HepG2 (cell line): ENCODE data around the gene CFAP97. TPM values are rescaled to one million over a fixed set of nuclear protein-coding genes. Genes with fewer than 3 reads are reported as not detected.

Experiments used
- AGO1 ChIP-seq: fragments of 200-400 bp; formaldehyde crosslinking; IDR thresholded peaks from 2 replicates; pipeline ENCODE4 v1.6.1; 2017; ENCODE audit warnings: mild to moderate bottlenecking, low read depth, low read length, moderate library complexity; ENCODE audit not compliant: poor library complexity, severe bottlenecking
- AKNA ChIP-seq: sonication (generic); formaldehyde crosslinking; IDR thresholded peaks from 2 replicates; pipeline ENCODE4 v1.4.0; 2020; ENCODE audit warnings: missing genetic modification reagents, borderline replicate concordance
- ARHGAP35 ChIP-seq: sonication (generic); formaldehyde crosslinking; IDR thresholded peaks from 2 replicates; pipeline ENCODE4 v1.9.0; 2022; ENCODE audit warnings: mild to moderate bottlenecking, inconsistent platforms, moderate library complexity, missing genetic modification reagents, borderline replicate concordance
- CERS6 ChIP-seq: sonication (generic); formaldehyde crosslinking; IDR thresholded peaks from 2 replicates; pipeline ENCODE4 v1.5.0; 2020; ENCODE audit warnings: missing genetic modification reagents
- HOXD1 ChIP-seq: sonication (generic); formaldehyde crosslinking; IDR thresholded peaks from 2 replicates; pipeline ENCODE4 v1.5.0; 2020; ENCODE audit warnings: missing genetic modification reagents
- IKZF1 ChIP-seq: fragments of 450-650 bp; IDR thresholded peaks from 2 replicates; pipeline ENCODE4 v1.7.1; 2016
- PCBP1 ChIP-seq: fragments of 200-400 bp; formaldehyde crosslinking; IDR thresholded peaks from 2 replicates; pipeline ENCODE4 v1.6.1; 2017; ENCODE audit warnings: mild to moderate bottlenecking, low read depth, low read length, borderline replicate concordance
- PHF20 ChIP-seq: sonication (generic); formaldehyde crosslinking; IDR thresholded peaks from 2 replicates; pipeline ENCODE4 v1.5.0; 2020; ENCODE audit warnings: mild to moderate bottlenecking, missing genetic modification reagents
- RFX1 ChIP-seq: fragments of 450-650 bp; IDR thresholded peaks from 2 replicates; pipeline ENCODE4 v1.6.1; 2017
- RXRA ChIP-seq: sonication (generic); formaldehyde crosslinking; IDR thresholded peaks from 2 replicates; pipeline ENCODE4 v1.5.1; 2020; ENCODE audit warnings: missing genetic modification reagents
- SATB2 ChIP-seq: sonication (generic); formaldehyde crosslinking; IDR thresholded peaks from 2 replicates; pipeline ENCODE4 v1.5.0; 2020; ENCODE audit warnings: missing genetic modification reagents
- SIN3B ChIP-seq: fragments of 150-350 bp; IDR thresholded peaks from 2 replicates; pipeline ENCODE4 v1.6.1; 2014; ENCODE audit warnings: low read length
- STAT6 ChIP-seq: sonication (generic); formaldehyde crosslinking; IDR thresholded peaks from 2 replicates; pipeline ENCODE4 v1.4.0; 2020; ENCODE audit warnings: missing genetic modification reagents, mild to moderate bottlenecking, borderline replicate concordance
- U2AF2 ChIP-seq: fragments of 200-400 bp; formaldehyde crosslinking; IDR thresholded peaks from 2 replicates; pipeline ENCODE4 v1.6.1; 2017; ENCODE audit warnings: low read depth, mild to moderate bottlenecking, low read length
- UBTF ChIP-seq: sonication (generic); formaldehyde crosslinking; IDR thresholded peaks from 2 replicates; pipeline ENCODE4 v1.4.0; 2020; ENCODE audit warnings: mild to moderate bottlenecking, missing genetic modification reagents
- XRCC5 ChIP-seq: fragments of 200-400 bp; formaldehyde crosslinking; optimal IDR thresholded peaks from 2 replicates; pipeline ENCODE3; 2017; ENCODE audit warnings: mild to moderate bottlenecking, low read length
- ZNF572 ChIP-seq: sonication (generic); formaldehyde crosslinking; IDR thresholded peaks from 2 replicates; pipeline ENCODE4 v1.5.1; 2020; ENCODE audit warnings: mild to moderate bottlenecking, missing genetic modification reagents
- ZNF576 ChIP-seq: sonication (generic); formaldehyde crosslinking; IDR thresholded peaks from 2 replicates; pipeline ENCODE4 v1.4.0; 2020; ENCODE audit warnings: mild to moderate bottlenecking, missing genetic modification reagents
- ZNF788 ChIP-seq: sonication (generic); formaldehyde crosslinking; IDR thresholded peaks from 2 replicates; pipeline ENCODE4 v1.5.0; 2020; ENCODE audit warnings: mild to moderate bottlenecking, missing genetic modification reagents, borderline replicate concordance
- polyA plus RNA-seq, 8 experiments: library from polyadenylated mRNA; depleted of rRNA in 3 of 8; stranded (reverse) in 7 of 8; unstranded in 1 of 8; fragments of >200 nt; fragmentation: Illumina TruSeq in 4 of 8; extraction: Trizol in 4 of 8; gene quantifications; 2 replicates each; pipeline versions ENCODE4 v1.2.1 to v1.2.3, GENCODE V29; 2011 to 2016; ENCODE audit warnings: low read depth in 4 of 8, missing spikeins in 1 of 8, mixed read lengths in 1 of 8; ENCODE audit not compliant: insufficient read depth in 1 of 8
- total RNA-seq, 5 experiments: library from RNA; depleted of rRNA; stranded (reverse); fragments of >200 nt; fragmentation: Illumina TruSeq; extraction: Trizol; gene quantifications; 2 replicates each; pipeline ENCODE4 v1.2.3, GENCODE V29; 2016; ENCODE audit warnings: low read depth in 1 of 5

The CFAP97 gene
- total and polyA plus RNA-seq, 2 of the 13 experiments (the other 11 are each of a cell fraction or from before 2014, with no cell fraction given), result 32.1 to 44.4 TPM

GRCh38 chr4:185235843-185236503 is 32.2 kb upstream of the CFAP97 start (continued):
- TF ChIP-seq AKNA (no peak), XRCC5 (peak; percentile 33), U2AF2 (no peak), CERS6 (no peak), IKZF1 (no peak), PCBP1 (no peak), PHF20 (CRISPR knock-in tag) (no peak), RFX1 (peak; percentile 57), SATB2 (CRISPR knock-in tag) (no peak), ZNF576 (CRISPR knock-in tag) (no peak), UBTF (CRISPR knock-in tag) (no peak), HOXD1 (CRISPR knock-in tag) (no peak), RXRA (CRISPR knock-in tag) (no peak), STAT6 (CRISPR knock-in tag) (no peak), ARHGAP35 (no peak), SIN3B (no peak), ZNF572 (CRISPR knock-in tag) (no peak), AGO1 (no peak), ZNF788 (CRISPR knock-in tag) (no peak)
